ENCODE measurements around the gene SCIN. TPM values are rescaled to one million over a fixed set of nuclear protein-coding genes. Genes with fewer than 3 reads are reported as not detected.

SCIN gene
- total RNA-seq, 1 experiment from 2014 or later, result 0.22 TPM

DNA sequence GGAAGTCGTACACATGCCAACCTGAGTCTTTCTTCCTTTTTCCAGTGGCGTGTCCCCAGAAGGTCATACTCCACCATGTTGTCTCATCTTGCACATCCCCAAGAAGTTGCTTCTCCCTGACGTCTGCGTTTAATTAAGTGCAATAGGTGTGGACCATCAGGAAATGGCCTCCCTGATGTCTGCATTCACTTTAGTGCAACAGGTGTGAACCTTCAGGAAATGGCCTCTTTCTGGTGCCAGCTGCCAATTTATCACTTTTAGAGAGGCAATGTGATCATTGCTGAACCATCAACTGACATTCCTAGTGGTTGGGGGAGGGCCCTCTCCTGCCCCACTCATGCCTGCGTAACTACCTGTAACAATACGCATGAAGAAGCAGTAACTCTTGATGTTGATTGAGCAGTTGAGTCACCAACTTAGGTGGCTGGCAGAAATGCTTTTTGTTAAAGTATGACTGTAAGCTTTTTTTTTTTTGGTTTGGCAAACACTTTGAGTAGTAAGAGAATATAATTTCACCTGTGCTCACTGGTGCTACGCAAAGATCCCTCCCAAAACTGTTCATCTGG, 25.8 kb downstream of the SCIN start:
- no peaks in the 10 kb centered on the region for H3K36me3 ChIP-seq (ENCODE audit: control insufficient read depth in 1 of 2, insufficient read depth in 2 of 2, low read length in 2 of 2)
- no peak overlapping the region for H3K4me2 ChIP-seq (ENCODE audit: low read length)
- CTCF ChIA-PET, result no interaction called here
- RAD21 ChIA-PET (ENCODE audit: low non-redundant PET in 1 of 2, low total read pairs in 2 of 2, uncharacterized antibody in 2 of 2, unreplicated experiment in 2 of 2), result no interaction called here
- H3K4me3 ChIP-seq (replicated peaks in 1 of 2; ENCODE audit: low read depth in 1 of 2, low read length in 2 of 2), result no peak overlapping the region
- H3K9ac ChIP-seq (ENCODE audit: low read length), result no peak overlapping the region
- H3K27me3 ChIP-seq (ENCODE audit: insufficient read depth, low read length), result no peaks in the 10 kb centered on the region
- ATAC-seq, result no peak
- POLR2A ChIA-PET, result no interaction called here
- H3K27ac ChIP-seq (ENCODE audit: low read depth, low read length), result no peak overlapping the region
- intact Hi-C loops (cut with micrococcal nuclease), result no loop called here
- no TSS peak for BruUV-seq (replicated peaks)
- H3K4me1 ChIP-seq (ENCODE audit: control insufficient read depth in 1 of 2, insufficient read depth in 2 of 2, low read length in 2 of 2), result no peaks in the 10 kb centered on the region
- TF ChIP-seq RAD21 (IDR thresholded peaks at IDR 0.05; ENCODE audit: low read depth) (no peak), EZH2phosphoT487 (IDR thresholded peaks at IDR 0.05; ENCODE audit: borderline replicate concordance) (no peak), CBX3 (IDR thresholded peaks at IDR 0.05; ENCODE audit: low read depth) (no peak), SRF (IDR thresholded peaks at IDR 0.05; ENCODE audit: low read depth) (no peak), SIN3A (IDR thresholded peaks at IDR 0.05; ENCODE audit: low read depth) (no peak)
- TF ChIP-seq, protein P1, sequence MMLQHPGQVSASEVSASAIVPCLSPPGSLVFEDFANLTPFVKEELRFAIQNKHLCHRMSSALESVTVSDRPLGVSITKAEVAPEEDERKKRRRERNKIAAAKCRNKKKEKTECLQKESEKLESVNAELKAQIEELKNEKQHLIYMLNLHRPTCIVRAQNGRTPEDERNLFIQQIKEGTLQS (IDR thresholded peaks at IDR 0.05), result no peak
- TF ChIP-seq, protein P2, sequence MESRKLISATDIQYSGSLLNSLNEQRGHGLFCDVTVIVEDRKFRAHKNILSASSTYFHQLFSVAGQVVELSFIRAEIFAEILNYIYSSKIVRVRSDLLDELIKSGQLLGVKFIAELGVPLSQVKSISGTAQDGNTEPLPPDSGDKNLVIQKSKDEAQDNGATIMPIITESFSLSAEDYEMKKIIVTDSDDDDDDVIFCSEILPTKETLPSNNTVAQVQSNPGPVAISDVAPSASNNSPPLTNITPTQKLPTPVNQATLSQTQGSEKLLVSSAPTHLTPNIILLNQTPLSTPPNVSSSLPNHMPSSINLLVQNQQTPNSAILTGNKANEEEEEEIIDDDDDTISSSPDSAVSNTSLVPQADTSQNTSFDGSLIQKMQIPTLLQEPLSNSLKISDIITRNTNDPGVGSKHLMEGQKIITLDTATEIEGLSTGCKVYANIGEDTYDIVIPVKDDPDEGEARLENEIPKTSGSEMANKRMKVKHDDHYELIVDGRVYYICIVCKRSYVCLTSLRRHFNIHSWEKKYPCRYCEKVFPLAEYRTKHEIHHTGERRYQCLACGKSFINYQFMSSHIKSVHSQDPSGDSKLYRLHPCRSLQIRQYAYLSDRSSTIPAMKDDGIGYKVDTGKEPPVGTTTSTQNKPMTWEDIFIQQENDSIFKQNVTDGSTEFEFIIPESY (IDR thresholded peaks at IDR 0.05; ENCODE audit: extremely low read depth, insufficient replicate concordance, low read length), result no peak
- TF ChIP-seq, protein P3, sequence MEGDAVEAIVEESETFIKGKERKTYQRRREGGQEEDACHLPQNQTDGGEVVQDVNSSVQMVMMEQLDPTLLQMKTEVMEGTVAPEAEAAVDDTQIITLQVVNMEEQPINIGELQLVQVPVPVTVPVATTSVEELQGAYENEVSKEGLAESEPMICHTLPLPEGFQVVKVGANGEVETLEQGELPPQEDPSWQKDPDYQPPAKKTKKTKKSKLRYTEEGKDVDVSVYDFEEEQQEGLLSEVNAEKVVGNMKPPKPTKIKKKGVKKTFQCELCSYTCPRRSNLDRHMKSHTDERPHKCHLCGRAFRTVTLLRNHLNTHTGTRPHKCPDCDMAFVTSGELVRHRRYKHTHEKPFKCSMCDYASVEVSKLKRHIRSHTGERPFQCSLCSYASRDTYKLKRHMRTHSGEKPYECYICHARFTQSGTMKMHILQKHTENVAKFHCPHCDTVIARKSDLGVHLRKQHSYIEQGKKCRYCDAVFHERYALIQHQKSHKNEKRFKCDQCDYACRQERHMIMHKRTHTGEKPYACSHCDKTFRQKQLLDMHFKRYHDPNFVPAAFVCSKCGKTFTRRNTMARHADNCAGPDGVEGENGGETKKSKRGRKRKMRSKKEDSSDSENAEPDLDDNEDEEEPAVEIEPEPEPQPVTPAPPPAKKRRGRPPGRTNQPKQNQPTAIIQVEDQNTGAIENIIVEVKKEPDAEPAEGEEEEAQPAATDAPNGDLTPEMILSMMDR (IDR thresholded peaks at IDR 0.05 in 2 of 3, conservative IDR thresholded peaks at IDR 0.05 in 1 of 3; ENCODE audit: borderline replicate concordance in 1 of 3, insufficient read depth in 1 of 3, low read depth in 2 of 3, low read length in 2 of 3), result no peak
- TF ChIP-seq, protein P4, sequence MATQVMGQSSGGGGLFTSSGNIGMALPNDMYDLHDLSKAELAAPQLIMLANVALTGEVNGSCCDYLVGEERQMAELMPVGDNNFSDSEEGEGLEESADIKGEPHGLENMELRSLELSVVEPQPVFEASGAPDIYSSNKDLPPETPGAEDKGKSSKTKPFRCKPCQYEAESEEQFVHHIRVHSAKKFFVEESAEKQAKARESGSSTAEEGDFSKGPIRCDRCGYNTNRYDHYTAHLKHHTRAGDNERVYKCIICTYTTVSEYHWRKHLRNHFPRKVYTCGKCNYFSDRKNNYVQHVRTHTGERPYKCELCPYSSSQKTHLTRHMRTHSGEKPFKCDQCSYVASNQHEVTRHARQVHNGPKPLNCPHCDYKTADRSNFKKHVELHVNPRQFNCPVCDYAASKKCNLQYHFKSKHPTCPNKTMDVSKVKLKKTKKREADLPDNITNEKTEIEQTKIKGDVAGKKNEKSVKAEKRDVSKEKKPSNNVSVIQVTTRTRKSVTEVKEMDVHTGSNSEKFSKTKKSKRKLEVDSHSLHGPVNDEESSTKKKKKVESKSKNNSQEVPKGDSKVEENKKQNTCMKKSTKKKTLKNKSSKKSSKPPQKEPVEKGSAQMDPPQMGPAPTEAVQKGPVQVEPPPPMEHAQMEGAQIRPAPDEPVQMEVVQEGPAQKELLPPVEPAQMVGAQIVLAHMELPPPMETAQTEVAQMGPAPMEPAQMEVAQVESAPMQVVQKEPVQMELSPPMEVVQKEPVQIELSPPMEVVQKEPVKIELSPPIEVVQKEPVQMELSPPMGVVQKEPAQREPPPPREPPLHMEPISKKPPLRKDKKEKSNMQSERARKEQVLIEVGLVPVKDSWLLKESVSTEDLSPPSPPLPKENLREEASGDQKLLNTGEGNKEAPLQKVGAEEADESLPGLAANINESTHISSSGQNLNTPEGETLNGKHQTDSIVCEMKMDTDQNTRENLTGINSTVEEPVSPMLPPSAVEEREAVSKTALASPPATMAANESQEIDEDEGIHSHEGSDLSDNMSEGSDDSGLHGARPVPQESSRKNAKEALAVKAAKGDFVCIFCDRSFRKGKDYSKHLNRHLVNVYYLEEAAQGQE (IDR thresholded peaks at IDR 0.05; ENCODE audit: low read depth), result no peak
- no peaks in the 10 kb centered on the region for H3K79me2 ChIP-seq (ENCODE audit: insufficient read depth, low read length)
- H3K9me2 ChIP-seq (ENCODE audit: insufficient read depth), result no peaks in the 10 kb centered on the region
- no peak overlapping the region for H2AFZ ChIP-seq (ENCODE audit: low read depth, low read length, poor library complexity, severe bottlenecking)
- H3K9me3 ChIP-seq (ENCODE audit: control insufficient read depth in 1 of 2, insufficient read depth in 1 of 2, low read depth in 1 of 2, low read length in 2 of 2), result no peaks in the 10 kb centered on the region; a peak in 1 of 4 replicates
- no peaks in the 10 kb centered on the region for H4K20me1 ChIP-seq (ENCODE audit: insufficient read depth)
- no peak for DNase-seq (ENCODE audit: low read depth, low spot score)

All from HCT116 (cell line).